Naive thymus-derived CD4-positive, alpha-beta T cell (primary cell): ENCODE results near the gene LCLAT1. TPM values are rescaled to one million over a fixed set of nuclear protein-coding genes. Genes with fewer than 3 reads are reported as not detected.

ENCODE experiments used
- ATAC-seq: fragments of 150-1000 bp; cut with Tn5 transposase; 2 replicates; pipeline ENCODE4 v1.10.0; 2021; ENCODE audit warnings: mild to moderate bottlenecking, moderate library complexity
- CTCF ChIA-PET: fragments of 350-600 bp; sonication (Branson Sonifier 250); formaldehyde crosslinking; loops from one replicate; lab custom pipeline; 2021; ENCODE audit warnings: antibody characterized with exemption; lab: Charles Lee
- POLR2A ChIA-PET: fragments of 350-600 bp; sonication (Branson Sonifier 250); formaldehyde crosslinking; loops from one replicate; lab custom pipeline; 2021; ENCODE audit warnings: antibody characterized with exemption, inconsistent platforms; lab: Charles Lee
- DNase-seq, 9 donors: peaks; one replicate each; pipeline versions ENCODE4 v3.0.0 to v3.0.0-alpha.2; 2020 to 2022; ENCODE audit warnings: mixed read lengths in 1 of 9
- H3K27ac ChIP-seq: one replicate; pipeline ENCODE4 v1.7.0; 2013; ENCODE audit warnings: mild to moderate bottlenecking, low read depth, low read length, moderate library complexity
- H3K27me3 ChIP-seq, 2 donors: one replicate each; pipeline ENCODE4 v1.7.0; 2013; ENCODE audit warnings: low read length in 2 of 2, mild to moderate bottlenecking in 2 of 2, moderate library complexity in 2 of 2; ENCODE audit not compliant: control insufficient read depth in 2 of 2, insufficient read depth in 2 of 2
- H3K36me3 ChIP-seq, 3 experiments: 1 replicate in 2 of 3; 2 replicates in 1 of 3; pipeline ENCODE4 v1.7.0; 2013; ENCODE audit warnings: low read length in 3 of 3, mild to moderate bottlenecking in 3 of 3, moderate library complexity in 1 of 3; ENCODE audit not compliant: insufficient read depth in 3 of 3, control insufficient read depth in 2 of 3
- H3K4me1 ChIP-seq, 2 donors: one replicate each; pipeline ENCODE4 v1.7.0; 2013; ENCODE audit warnings: low read length in 2 of 2, mild to moderate bottlenecking in 2 of 2, moderate library complexity in 1 of 2; ENCODE audit not compliant: control insufficient read depth in 2 of 2, insufficient read depth in 2 of 2
- H3K4me3 ChIP-seq: 2 replicates; pipeline ENCODE4 v1.7.0; 2013; ENCODE audit warnings: mild to moderate bottlenecking, low read length
- H3K9me3 ChIP-seq, 3 experiments: 1 replicate in 2 of 3; 2 replicates in 1 of 3; pipeline ENCODE4 v1.7.0; 2013; ENCODE audit warnings: low read length in 3 of 3; ENCODE audit not compliant: control insufficient read depth in 2 of 3
- H3K27ac Mint-ChIP-seq, 9 donors: one replicate each; pipeline ENCODE4 v1.8.0; 2020 to 2022; ENCODE audit warnings: mixed read lengths in 9 of 9, mild to moderate bottlenecking in 8 of 9, moderate library complexity in 5 of 9, inconsistent platforms in 2 of 9
- H3K27me3 Mint-ChIP-seq, 5 donors: one replicate each; pipeline ENCODE4 v1.8.0; 2021 to 2022; ENCODE audit warnings: mixed read lengths in 5 of 5, mild to moderate bottlenecking in 1 of 5
- H3K36me3 Mint-ChIP-seq, 5 donors: one replicate each; pipeline ENCODE4 v1.8.0; 2020 to 2022; ENCODE audit warnings: mixed read lengths in 5 of 5, mild to moderate bottlenecking in 3 of 5, inconsistent platforms in 1 of 5
- H3K4me1 Mint-ChIP-seq, 7 donors: one replicate each; pipeline ENCODE4 v1.8.0; 2020 to 2022; ENCODE audit warnings: mixed read lengths in 7 of 7, mild to moderate bottlenecking in 3 of 7, inconsistent platforms in 1 of 7
- H3K4me3 Mint-ChIP-seq, 10 donors: one replicate each; pipeline ENCODE4 v1.8.0; 2020 to 2022; ENCODE audit warnings: mild to moderate bottlenecking in 10 of 10, mixed read lengths in 10 of 10, moderate library complexity in 6 of 10, inconsistent platforms in 2 of 10
- H3K9me3 Mint-ChIP-seq, 11 donors: one replicate each; pipeline ENCODE4 v1.8.0; 2020 to 2022; ENCODE audit warnings: mixed read lengths in 11 of 11, mild to moderate bottlenecking in 4 of 11, inconsistent platforms in 1 of 11, moderate library complexity in 1 of 11
- intact Hi-C, 2 donors: fragments of 100-400 bp; cut with micrococcal nuclease; formaldehyde crosslinking; loops; one replicate each; pipeline ENCODE4 v1.15.1; 2023
- polyA plus RNA-seq, 2 donors: library from polyadenylated mRNA; unstranded; fragments of 300-500 nt; fragmentation: Illumina TruSeq; gene quantifications; one replicate each; pipeline ENCODE4 v1.2.3, GENCODE V29; 2021
- total RNA-seq, 6 experiments: library from RNA in 5 of 6; stranded (reverse) in 5 of 6; gene quantifications; 1 replicate in 5 of 6; 2 replicates in 1 of 6; pipeline ENCODE4 v1.2.3 and lab custom pipeline; 2021 to 2026

Gene LCLAT1
- total and polyA plus RNA-seq, 7 experiments from 2014 or later: 16.2 to 37.6 (median 22.2) TPM

DNA sequence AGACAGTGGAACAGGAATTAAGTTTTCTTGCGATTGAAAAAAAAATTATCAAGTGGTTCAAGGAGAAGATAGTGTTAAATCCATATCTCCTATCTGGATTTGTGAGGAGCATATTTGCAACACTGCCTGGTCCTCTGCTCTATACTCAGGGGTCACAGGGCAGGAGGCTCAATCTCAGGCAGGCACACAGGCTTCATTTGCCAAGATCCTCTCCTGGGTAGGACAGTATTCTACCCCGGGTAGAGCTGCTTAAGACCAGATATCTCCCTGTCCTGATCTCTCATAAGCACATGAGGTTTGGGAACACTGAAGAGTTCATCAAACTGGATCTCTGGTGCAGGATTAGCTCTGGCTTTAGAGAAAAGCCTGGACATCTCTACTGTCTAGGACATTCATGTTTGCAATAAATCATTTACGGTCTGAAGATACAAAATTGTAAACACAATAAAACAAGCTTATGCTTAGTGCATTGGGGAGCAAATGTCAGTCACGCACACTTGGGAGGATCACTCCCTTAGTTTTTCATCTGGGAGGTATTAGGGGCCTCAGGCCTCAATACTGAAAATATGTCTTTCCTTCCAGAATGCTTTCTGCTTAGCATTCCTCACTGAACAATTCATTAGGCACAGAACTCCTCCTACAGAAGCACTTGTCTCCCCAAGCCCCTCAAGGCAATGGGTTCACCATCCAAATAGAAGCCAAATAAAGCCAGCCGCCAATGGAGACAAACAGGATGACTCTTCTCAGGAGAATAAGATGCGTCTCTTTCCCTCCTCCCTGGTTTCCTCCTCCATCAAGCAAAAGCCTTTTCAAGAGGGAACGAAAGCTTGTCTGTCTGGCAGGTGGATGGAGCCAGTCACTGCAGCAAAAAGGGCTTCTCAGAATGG lies 34.1 kb upstream of the LCLAT1 start:
- Mint-ChIP-seq H3K9me3 (no peaks in the 10 kb centered on the region), H3K4me3 (no peak overlapping the region), H3K4me1 (peaks cover 16 to 42% (median 33%) of the 10 kb centered on the region in 7 donors), H3K36me3 (peaks cover 0 to 2% (median 0%) of the 10 kb centered on the region in 5 donors), H3K27me3 (no peaks in the 10 kb centered on the region), H3K27ac (peak overlapping the region in 4 of 9 donors; percentile 10 to 73 (median 48))
- peaks cover 0 to 19% of the 10 kb centered on the region in 2 donors for H3K4me1 ChIP-seq
- intact Hi-C loops: loop anchor here (5.0 kb wide), 1 partner anchor 34 kb away; the partner anchor contains the start of gene LCLAT1 (in 2 of the 2)
- H3K9me3 ChIP-seq: no peaks in the 10 kb centered on the region
- no peak overlapping the region for H3K27ac ChIP-seq
- DNase-seq: no peak
- no peaks in the 10 kb centered on the region for H3K27me3 ChIP-seq
- POLR2A ChIA-PET: interaction anchor here (0.6 kb wide), 1 partner anchor 14 kb away, joined by 3 read pairs; no protein-coding TSS in a partner anchor
- no peak overlapping the region for H3K4me3 ChIP-seq
- ATAC-seq: no peak
- CTCF ChIA-PET: interaction anchor here (1.0 kb wide), 1 partner anchor 41 kb away, joined by 3 read pairs; no protein-coding TSS in a partner anchor
- no peaks in the 10 kb centered on the region for H3K36me3 ChIP-seq

DNA sequence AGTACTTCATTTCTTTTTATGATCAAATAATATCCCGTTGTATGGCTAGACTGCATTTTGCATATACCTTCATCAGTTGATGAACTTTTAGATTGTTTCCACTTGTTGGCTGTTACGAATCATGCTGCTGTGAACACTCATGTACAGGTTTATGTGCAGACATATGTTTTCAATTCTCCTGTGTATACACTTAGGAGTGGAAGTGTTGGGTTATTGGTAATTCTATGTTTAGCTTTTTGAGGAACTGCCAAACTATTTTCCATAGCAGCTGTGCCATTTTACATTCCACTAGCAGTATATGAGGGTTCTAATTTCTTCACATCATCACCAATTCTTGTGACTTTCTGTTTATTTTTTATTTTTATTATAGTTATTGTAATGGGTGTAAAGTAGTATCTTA lies 32.1 kb upstream of the LCLAT1 start:
- H3K27ac ChIP-seq: no peak overlapping the region
- peaks cover 0 to 7% of the 10 kb centered on the region in 2 donors for H3K4me1 ChIP-seq
- H3K4me3 Mint-ChIP-seq: no peak overlapping the region
- DNase-seq (no peak), ATAC-seq (no peak)
- H3K27ac Mint-ChIP-seq: peak overlapping the region in 1 of 9 donors; percentile 65
- H3K27me3 Mint-ChIP-seq: no peaks in the 10 kb centered on the region
- no peaks in the 10 kb centered on the region for H3K36me3 ChIP-seq
- peaks cover 0 to 2% (median 0%) of the 10 kb centered on the region in 5 donors for H3K36me3 Mint-ChIP-seq
- ChIA-PET CTCF (interaction anchor here (0.7 kb wide), 1 partner anchor 175 kb away, joined by 4 read pairs; no protein-coding TSS in a partner anchor), POLR2A (interaction anchor here (0.6 to 1.5 kb wide), 2 partner anchors 8 to 35 kb away, joined by 3 read pairs; no protein-coding TSS in a partner anchor)
- peaks cover 5 to 22% (median 13%) of the 10 kb centered on the region in 7 donors for H3K4me1 Mint-ChIP-seq
- no peaks in the 10 kb centered on the region for H3K27me3 ChIP-seq
- no peak overlapping the region for H3K4me3 ChIP-seq
- H3K9me3 Mint-ChIP-seq: no peaks in the 10 kb centered on the region
- intact Hi-C loops: loop anchor here (5.0 kb wide), 1 partner anchor 32 kb away; the partner anchor contains the start of gene LCLAT1 (in 2 of the 2)
- no peaks in the 10 kb centered on the region for H3K9me3 ChIP-seq

DNA sequence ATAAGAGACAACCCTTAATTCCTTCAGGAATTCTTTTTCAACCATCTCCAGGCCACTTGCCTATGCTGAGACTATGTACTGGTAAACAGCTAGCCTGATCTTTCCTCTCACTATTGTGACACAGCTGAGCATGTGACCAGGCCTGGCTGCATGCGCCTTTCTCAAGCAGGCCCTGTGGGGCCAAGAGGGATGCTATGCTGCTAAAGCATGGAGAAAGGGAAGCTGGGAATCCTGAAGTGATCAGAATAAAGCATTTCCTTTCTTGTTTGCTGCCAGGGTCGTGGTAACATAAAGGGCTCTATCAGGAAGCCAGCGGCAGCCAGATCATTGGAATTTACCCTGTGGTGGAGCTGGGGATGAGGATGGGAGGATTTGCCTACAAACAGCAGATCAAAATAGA lies 29.8 kb upstream of the LCLAT1 start:
- peaks cover 15 to 18% of the 10 kb centered on the region in 2 donors for H3K4me1 ChIP-seq
- no peak overlapping the region for H3K4me3 ChIP-seq
- no peak overlapping the region for H3K4me3 Mint-ChIP-seq
- peaks cover 18 to 26% (median 22%) of the 10 kb centered on the region in 7 donors for H3K4me1 Mint-ChIP-seq
- H3K27me3 ChIP-seq: no peaks in the 10 kb centered on the region
- H3K36me3 Mint-ChIP-seq: peaks cover 0 to 2% (median 0%) of the 10 kb centered on the region in 5 donors
- no peaks in the 10 kb centered on the region for H3K9me3 ChIP-seq
- peak overlapping the region in 2 of 9 donors; percentile 22 to 38 for H3K27ac Mint-ChIP-seq
- POLR2A ChIA-PET: interaction anchor here (1.3 kb wide), 1 partner anchor 190 kb away, joined by 3 read pairs; no protein-coding TSS in a partner anchor
- no peaks in the 10 kb centered on the region for H3K27me3 Mint-ChIP-seq
- no peaks in the 10 kb centered on the region for H3K36me3 ChIP-seq
- intact Hi-C loops: no loop called here
- H3K27ac ChIP-seq: no peak overlapping the region
- ATAC-seq (no peak), DNase-seq (no peak)
- CTCF ChIA-PET: interaction anchor here (1.4 kb wide), 1 partner anchor 252 kb away, joined by 3 read pairs; no protein-coding TSS in a partner anchor
- no peaks in the 10 kb centered on the region for H3K9me3 Mint-ChIP-seq

DNA sequence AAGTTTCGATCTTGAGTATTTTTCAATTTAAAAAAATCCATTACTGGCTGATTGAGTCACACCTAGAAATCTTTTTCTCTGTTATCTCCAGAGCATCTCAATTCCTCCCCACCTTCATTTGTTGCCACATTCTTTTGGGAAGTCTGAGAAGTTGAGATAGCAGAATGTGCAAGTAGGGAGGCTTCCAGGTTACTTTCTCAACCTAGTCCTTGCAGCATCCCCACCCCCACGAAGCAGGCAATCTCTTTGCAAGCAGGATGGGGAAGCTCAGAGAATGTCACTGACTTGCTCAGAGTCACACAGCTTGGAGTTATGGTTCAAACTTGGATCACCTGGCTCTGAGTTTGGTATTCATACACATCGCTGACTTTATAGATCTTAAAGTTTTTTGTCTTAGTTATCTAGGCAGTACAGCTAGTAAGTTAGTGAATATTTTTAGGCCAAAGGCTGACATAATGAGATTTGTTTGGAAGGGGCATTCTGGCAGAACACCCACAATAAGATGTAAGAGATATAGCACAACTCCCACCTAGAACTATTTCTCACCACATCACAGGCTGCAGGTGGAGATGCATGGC lies 25.9 kb upstream of the LCLAT1 start:
- ChIA-PET POLR2A (interaction anchor here (0.9 to 6.7 kb wide), 13 partner anchors 11 to 275 kb away, joined by 3 to 48 read pairs (median 3); partner anchors contain the start of genes LBH, LCLAT1 and YPEL5), CTCF (interaction anchor here (1.0 to 1.8 kb wide), 7 partner anchors 11 to 256 kb away, joined by 3 to 10 read pairs (median 4); no protein-coding TSS in a partner anchor)
- H3K27me3 ChIP-seq: no peaks in the 10 kb centered on the region
- peak overlapping the region; percentile 32 for H3K4me3 ChIP-seq
- H3K36me3 ChIP-seq: no peaks in the 10 kb centered on the region
- H3K27ac ChIP-seq: peak overlapping the region; percentile 70
- Mint-ChIP-seq H3K4me3 (peak overlapping the region; percentile 41 to 76 (median 70)), H3K4me1 (peaks cover 28 to 56% (median 47%) of the 10 kb centered on the region in 7 donors), H3K27ac (peak overlapping the region; percentile 91 to 98 (median 93)), H3K27me3 (no peaks in the 10 kb centered on the region), H3K36me3 (peaks cover 0 to 3% (median 0%) of the 10 kb centered on the region in 5 donors), H3K9me3 (peaks cover 0 to 3% (median 0%) of the 10 kb centered on the region in 11 donors)
- ATAC-seq (peak; percentile 36), DNase-seq (peak in 4 of 9 donors; percentile 19 to 55 (median 44))
- H3K4me1 ChIP-seq: peaks cover 24 to 41% of the 10 kb centered on the region in 2 donors
- H3K9me3 ChIP-seq: no peaks in the 10 kb centered on the region
- intact Hi-C loops: loop anchor here (1.0 to 5.0 kb wide), 4 partner anchors 11 to 274 kb away; partner anchors contain the start of gene YPEL5 (in 1 of the 2)

DNA sequence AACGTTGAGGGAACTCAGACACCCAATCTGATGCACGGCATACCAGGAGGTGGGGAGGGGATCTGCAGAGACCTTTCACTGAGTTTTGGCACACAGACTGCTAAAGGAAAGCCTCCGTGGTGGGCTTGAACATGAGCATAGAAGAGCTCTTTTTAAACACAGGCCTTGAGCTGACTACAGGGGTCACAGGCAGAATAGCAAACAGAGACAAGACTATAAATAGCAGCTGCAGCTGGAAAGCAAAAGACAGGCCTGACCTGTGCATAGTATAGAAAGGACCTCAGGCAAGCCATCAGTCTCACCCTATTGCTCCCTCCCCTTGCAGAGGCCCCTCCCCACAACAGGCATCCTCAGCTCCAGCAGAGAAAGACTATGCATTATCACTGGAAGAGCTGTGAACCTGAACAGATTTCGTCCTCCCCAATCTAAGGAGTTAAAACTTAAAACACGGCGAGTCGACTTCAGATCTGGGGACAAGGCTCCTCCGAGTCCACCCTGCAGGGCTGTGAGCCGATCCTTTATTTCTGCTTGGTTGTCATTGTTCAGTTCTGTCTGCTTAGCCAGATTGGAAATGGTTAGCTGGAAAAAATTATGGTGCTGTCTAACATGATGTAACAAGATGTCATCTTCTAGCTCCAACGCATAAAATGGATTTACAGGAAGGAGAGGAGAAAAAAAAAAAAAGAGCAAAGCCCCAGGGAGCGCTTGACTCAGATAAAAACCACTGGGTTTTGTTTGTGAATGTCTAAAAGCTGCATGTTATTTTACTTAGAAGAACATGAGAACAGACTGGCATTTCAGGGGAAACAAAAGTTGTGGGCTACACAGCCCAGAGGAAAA lies 25.2 kb upstream of the LCLAT1 start:
- Mint-ChIP-seq H3K27ac (peak overlapping the region; percentile 91 to 98 (median 93)), H3K9me3 (peaks cover 0 to 8% (median 0%) of the 10 kb centered on the region in 11 donors), H3K27me3 (no peaks in the 10 kb centered on the region), H3K36me3 (peaks cover 0 to 6% (median 0%) of the 10 kb centered on the region in 5 donors), H3K4me1 (peaks cover 35 to 64% (median 54%) of the 10 kb centered on the region in 7 donors), H3K4me3 (peak overlapping the region; percentile 41 to 76 (median 70))
- ChIA-PET POLR2A (interaction anchor here (0.8 to 6.7 kb wide), 20 partner anchors 10 to 276 kb away, joined by 3 to 48 read pairs (median 4); partner anchors contain the start of genes LBH, LCLAT1 and YPEL5), CTCF (interaction anchor here (0.6 to 1.8 kb wide), 10 partner anchors 25 to 284 kb away, joined by 3 to 10 read pairs (median 4); partner anchors contain the start of gene LCLAT1)
- no peaks in the 10 kb centered on the region for H3K36me3 ChIP-seq
- no peaks in the 10 kb centered on the region for H3K9me3 ChIP-seq
- no peaks in the 10 kb centered on the region for H3K27me3 ChIP-seq
- DNase-seq (peak in 5 of 9 donors; percentile 24 to 68 (median 44)), ATAC-seq (peak; percentile 10)
- peak overlapping the region; percentile 32 for H3K4me3 ChIP-seq
- peaks cover 24 to 48% of the 10 kb centered on the region in 2 donors for H3K4me1 ChIP-seq
- intact Hi-C loops: loop anchor here (1.0 to 5.0 kb wide), 13 partner anchors 8 to 276 kb away; partner anchors contain the start of genes LBH (in 2 of the 2), LCLAT1 (in 2 of the 2) and YPEL5 (in 1 of the 2)
- H3K27ac ChIP-seq: peak overlapping the region; percentile 70
